Measurements from ENCODE around the gene STAT5A.

- TF ChIP-seq REST (IDR thresholded peaks at IDR 0.05; ENCODE audit: unreplicated experiment) (no peak), EZH2phosphoT487 (IDR thresholded peaks at IDR 0.05; ENCODE audit: unreplicated experiment) (no peak), CTCF (conservative IDR thresholded peaks at IDR 0.05; ENCODE audit: low read depth in 2 of 2) (no peak), EZH2 (IDR thresholded peaks at IDR 0.05; ENCODE audit: low read depth, unreplicated experiment) (no peak), ETS1 (IDR thresholded peaks at IDR 0.05) (no peak), POLR2AphosphoS5 (IDR thresholded peaks at IDR 0.05; ENCODE audit: low read depth) (no peak), CREB1 (CRISPR knock-in tag; IDR thresholded peaks at IDR 0.05; ENCODE audit: low read depth) (no peak), ZNF114 (CRISPR knock-in tag; IDR thresholded peaks at IDR 0.05) (no peak), JUNB (IDR thresholded peaks at IDR 0.05; ENCODE audit: unreplicated experiment) (no peak), NANOG (IDR thresholded peaks at IDR 0.05; ENCODE audit: borderline replicate concordance) (no peak), STAT1 (IDR thresholded peaks at IDR 0.05; ENCODE audit: unreplicated experiment) (no peak), ZNF462 (CRISPR knock-in tag; IDR thresholded peaks at IDR 0.05) (no peak)
These were observed 70.8 kb downstream of the STAT5A start for GRCh38 chr17:42359133-42359532.

All from GM23338 (cell line).